ENCODE results near the gene EI24.

GRCh38 chr11:125618383-125618782 lies 49.1 kb downstream of the EI24 start:
- TF ChIP-seq, protein P1, sequence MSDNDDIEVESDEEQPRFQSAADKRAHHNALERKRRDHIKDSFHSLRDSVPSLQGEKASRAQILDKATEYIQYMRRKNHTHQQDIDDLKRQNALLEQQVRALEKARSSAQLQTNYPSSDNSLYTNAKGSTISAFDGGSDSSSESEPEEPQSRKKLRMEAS (IDR thresholded peaks at IDR 0.05; ENCODE audit: insufficient read depth, insufficient read length): no peak
- TF ChIP-seq POLR2AphosphoS5 (IDR thresholded peaks at IDR 0.05; ENCODE audit: insufficient read depth, low read depth, low read length) (no peak), POLR2A (IDR thresholded peaks at IDR 0.05; ENCODE audit: low read depth, low read length) (no peak)
